Measurements from ENCODE around the gene POLG2. TPM values are rescaled to one million over a fixed set of nuclear protein-coding genes. Genes with fewer than 3 reads are reported as not detected.

Gene POLG2
- total and polyA plus RNA-seq, 9 of the 15 experiments (the other 6 are each of a cell fraction or from before 2014, with no cell fraction given): 13.4 to 44.8 (median 37.0) TPM

DNA sequence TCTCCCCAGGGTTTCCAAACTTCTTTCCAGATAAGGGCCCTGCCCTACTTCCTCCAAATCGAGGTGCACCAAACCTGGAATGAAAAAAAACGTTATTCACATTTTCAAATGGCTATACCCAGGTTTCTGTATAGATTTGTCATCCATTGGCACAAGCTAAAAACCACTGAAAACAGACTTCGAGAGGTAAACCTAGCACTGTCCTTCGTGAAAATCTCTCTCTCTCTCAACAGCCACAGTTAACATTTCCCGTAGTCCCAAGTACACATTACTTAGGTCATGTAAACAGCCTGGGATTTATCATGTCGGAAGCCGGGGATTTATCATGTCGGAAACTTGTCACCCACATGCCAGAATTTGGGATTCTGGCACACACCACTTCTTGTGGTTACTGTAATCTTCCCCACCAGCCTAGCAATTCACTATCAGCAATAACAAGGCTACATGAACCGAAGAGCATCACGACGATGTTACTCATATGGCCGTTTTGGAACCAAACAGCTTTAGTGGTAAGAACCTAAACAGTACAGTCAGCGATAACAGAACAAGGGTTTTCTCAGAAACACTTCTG lies 8.0 kb upstream of the POLG2 start (continued):
- TF ChIP-seq, protein P1, sequence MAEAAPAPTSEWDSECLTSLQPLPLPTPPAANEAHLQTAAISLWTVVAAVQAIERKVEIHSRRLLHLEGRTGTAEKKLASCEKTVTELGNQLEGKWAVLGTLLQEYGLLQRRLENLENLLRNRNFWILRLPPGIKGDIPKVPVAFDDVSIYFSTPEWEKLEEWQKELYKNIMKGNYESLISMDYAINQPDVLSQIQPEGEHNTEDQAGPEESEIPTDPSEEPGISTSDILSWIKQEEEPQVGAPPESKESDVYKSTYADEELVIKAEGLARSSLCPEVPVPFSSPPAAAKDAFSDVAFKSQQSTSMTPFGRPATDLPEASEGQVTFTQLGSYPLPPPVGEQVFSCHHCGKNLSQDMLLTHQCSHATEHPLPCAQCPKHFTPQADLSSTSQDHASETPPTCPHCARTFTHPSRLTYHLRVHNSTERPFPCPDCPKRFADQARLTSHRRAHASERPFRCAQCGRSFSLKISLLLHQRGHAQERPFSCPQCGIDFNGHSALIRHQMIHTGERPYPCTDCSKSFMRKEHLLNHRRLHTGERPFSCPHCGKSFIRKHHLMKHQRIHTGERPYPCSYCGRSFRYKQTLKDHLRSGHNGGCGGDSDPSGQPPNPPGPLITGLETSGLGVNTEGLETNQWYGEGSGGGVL (CRISPR knock-in tag; IDR thresholded peaks at IDR 0.05): no peak
- TF ChIP-seq FOSL1 (tag; conservative IDR thresholded peaks at IDR 0.05) (no peak; the same call in 1 of the 2 replicates), TEAD2 (tag; IDR thresholded peaks at IDR 0.05) (no peak), YY1 (IDR thresholded peaks at IDR 0.05; ENCODE audit: borderline replicate concordance in 1 of 3, control insufficient read depth in 1 of 3, extremely low read depth in 1 of 3, insufficient read depth in 3 of 3, insufficient read length in 1 of 3, insufficient replicate concordance in 2 of 3, low read depth in 1 of 3, low read length in 2 of 3) (no peak), ZNF696 (CRISPR knock-in tag; conservative IDR thresholded peaks at IDR 0.05) (no peak), CCNT2 (IDR thresholded peaks at IDR 0.05; ENCODE audit: borderline replicate concordance, extremely low read depth, insufficient read length, low read depth, low read length) (no peak), L3MBTL2 (IDR thresholded peaks at IDR 0.05) (no peak)
- TF ChIP-seq, protein P2, sequence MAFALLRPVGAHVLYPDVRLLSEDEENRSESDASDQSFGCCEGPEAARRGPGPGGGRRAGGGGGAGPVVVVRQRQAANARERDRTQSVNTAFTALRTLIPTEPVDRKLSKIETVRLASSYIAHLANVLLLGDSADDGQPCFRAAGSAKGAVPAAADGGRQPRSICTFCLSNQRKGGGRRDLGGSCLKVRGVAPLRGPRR (CRISPR knock-in tag; IDR thresholded peaks at IDR 0.05): no peak
- TF ChIP-seq, protein P3, sequence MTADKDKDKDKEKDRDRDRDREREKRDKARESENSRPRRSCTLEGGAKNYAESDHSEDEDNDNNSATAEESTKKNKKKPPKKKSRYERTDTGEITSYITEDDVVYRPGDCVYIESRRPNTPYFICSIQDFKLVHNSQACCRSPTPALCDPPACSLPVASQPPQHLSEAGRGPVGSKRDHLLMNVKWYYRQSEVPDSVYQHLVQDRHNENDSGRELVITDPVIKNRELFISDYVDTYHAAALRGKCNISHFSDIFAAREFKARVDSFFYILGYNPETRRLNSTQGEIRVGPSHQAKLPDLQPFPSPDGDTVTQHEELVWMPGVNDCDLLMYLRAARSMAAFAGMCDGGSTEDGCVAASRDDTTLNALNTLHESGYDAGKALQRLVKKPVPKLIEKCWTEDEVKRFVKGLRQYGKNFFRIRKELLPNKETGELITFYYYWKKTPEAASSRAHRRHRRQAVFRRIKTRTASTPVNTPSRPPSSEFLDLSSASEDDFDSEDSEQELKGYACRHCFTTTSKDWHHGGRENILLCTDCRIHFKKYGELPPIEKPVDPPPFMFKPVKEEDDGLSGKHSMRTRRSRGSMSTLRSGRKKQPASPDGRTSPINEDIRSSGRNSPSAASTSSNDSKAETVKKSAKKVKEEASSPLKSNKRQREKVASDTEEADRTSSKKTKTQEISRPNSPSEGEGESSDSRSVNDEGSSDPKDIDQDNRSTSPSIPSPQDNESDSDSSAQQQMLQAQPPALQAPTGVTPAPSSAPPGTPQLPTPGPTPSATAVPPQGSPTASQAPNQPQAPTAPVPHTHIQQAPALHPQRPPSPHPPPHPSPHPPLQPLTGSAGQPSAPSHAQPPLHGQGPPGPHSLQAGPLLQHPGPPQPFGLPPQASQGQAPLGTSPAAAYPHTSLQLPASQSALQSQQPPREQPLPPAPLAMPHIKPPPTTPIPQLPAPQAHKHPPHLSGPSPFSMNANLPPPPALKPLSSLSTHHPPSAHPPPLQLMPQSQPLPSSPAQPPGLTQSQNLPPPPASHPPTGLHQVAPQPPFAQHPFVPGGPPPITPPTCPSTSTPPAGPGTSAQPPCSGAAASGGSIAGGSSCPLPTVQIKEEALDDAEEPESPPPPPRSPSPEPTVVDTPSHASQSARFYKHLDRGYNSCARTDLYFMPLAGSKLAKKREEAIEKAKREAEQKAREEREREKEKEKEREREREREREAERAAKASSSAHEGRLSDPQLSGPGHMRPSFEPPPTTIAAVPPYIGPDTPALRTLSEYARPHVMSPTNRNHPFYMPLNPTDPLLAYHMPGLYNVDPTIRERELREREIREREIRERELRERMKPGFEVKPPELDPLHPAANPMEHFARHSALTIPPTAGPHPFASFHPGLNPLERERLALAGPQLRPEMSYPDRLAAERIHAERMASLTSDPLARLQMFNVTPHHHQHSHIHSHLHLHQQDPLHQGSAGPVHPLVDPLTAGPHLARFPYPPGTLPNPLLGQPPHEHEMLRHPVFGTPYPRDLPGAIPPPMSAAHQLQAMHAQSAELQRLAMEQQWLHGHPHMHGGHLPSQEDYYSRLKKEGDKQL (CRISPR knock-in tag; IDR thresholded peaks at IDR 0.05; ENCODE audit: borderline replicate concordance): no peak
